HG02763 (cell line): ENCODE measurements around the gene PRKD3.
"Not testable (repeated sequence)": the region's sequence is repeated elsewhere in the genome, so short reads cannot be mapped to it uniquely, and the experiment has no call there.

ENCODE experiments used
- ATAC-seq: cut with Tn5 transposase; IDR thresholded peaks from one replicate; pipeline ENCODE4 v1.9.1; 2021; ENCODE audit warnings: mild to moderate bottlenecking, moderate library complexity; ENCODE audit not compliant: unreplicated experiment

PRKD3 gene

DNA sequence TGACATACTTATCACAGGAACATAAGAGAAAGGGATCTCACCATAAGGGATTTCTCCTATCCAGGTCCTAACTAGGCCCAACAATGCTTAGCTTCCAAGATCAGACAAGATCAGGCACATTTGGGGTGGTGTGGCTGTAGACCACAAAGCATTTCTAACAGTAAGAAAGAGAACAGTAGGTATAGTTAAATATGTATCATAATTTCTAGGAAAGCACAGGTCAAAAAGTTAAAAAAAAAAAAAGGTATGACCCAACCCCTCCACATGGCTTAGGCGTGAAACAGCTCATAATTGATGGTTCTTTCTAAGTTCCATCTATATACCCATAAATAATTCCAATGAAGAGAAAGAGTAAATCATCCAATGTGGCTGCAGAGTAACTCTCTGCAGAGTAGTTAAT, 6.9 kb downstream of the PRKD3 start:
- no peak for ATAC-seq

DNA sequence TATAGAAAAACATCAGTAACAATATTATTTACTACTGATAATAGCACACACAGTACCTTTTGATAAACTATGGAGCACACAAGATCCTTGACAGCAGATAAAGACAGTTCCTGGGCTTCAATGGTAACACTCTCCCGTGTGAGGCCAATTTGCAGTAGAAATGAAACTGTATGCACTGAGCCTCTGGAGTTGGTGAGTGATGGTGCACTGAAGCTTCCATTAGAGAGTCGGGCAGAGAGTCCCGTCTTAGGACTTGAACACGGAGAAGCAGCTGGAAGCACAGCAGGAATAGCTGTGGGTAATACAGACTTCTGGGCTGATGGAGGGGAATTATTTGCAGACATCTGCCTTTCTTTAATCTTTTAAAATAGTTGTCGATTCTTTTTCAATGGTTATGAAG, 8.5 kb downstream of the PRKD3 start:
- ATAC-seq, result no peak

DNA sequence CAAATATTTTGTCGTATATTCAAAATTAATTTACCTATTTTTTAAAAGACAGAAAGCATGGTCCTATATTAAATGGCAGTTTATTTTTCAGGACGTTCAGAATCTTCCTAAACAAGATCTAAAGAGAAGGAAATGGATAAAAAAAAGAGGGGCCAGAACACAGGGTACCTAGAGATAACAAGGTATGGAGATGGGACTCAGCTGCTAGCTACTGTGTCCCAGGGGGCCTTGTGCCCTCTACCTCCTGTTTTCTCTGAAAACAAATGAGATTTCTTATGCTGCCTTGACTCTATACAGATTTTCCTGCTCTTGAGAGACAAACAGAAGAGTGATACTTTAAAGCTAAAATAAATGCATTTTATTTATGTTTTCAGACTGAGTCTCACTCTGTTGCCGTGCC, 9.3 kb downstream of the PRKD3 start:
- no peak for ATAC-seq

DNA sequence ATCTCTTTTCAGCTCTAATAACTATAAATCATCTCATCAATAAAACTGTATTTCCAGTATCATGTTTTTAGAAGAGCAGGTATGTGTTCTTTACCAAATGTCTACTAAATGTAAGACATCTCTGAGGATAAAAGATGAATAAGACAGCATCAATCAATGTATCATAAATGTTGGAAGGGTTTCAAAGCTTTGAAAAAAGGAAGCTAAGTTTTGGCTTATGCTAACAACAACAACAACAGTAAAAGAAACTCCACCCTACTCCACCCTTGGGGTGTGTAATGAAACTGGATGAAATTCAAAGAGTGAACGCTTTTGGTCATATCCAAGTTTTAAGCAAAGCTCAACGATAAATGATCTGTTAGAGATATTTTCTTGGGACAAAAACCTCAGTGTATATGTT, 17.1 kb downstream of the PRKD3 start:
- no peak for ATAC-seq

DNA sequence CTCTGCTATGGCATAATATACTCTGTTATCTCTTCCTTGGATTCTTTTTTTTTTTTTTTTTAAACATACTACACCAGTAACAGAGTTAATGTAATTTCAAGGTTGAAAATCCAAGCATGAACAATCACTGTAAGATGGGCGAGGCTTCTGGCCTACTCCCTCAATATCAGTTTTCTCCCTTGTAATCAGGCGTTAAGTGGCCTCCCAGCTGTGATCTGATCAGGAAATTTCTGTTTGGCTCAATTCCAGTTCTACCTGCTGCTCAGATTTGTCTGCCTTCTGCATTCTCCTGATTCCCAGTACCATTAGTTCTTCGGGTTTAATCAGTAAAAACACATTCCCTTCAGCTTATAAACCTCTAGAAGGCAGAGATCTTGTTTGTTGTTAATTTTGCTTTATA, 18.6 kb downstream of the PRKD3 start:
- ATAC-seq, result no peak

DNA sequence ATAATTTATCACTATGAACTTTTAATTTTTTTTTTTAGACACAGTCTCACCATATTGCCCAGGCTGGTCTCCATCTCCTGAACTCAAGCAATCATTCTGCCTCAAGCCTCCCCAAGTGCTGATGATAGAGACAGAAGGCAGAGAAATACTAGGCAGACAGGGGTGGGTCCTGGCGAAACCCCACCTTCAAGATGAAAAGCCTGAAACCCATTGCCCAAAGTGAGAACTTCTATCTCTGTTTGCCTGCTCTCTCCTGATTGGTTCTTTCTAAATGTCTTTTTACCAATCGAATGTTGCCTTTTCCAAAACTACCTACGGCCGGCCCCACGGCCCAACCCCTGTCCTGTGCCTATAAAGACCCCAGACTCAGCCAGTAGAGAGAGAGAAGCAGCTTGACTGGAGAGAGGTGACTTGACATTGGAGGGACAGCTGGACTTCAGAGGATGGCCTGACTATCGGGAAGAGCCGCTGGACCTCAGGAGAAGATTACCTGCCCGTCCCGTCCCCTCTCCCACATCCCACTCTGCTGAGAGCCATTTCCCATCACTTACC, 21.9 kb downstream of the PRKD3 start:
- ATAC-seq, result no peak

DNA sequence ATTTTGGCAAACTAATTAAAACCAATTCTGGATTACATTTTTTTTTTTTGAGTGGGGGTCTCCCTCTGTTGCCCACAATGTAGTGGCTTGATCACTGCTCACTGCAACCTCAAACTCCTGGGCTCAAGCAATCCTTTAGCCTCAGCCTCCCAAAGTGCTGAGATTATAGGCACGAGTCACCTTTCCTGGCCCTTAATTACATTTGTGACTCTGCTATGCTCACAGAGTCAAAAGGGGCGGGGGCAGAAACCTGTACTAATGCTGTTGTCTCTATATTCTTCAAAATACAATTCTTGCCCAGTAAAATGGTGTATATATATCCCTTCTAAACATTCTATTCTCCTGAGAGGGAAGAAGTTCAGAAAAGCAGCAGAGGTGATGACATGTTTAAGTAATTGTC, 23.2 kb downstream of the PRKD3 start:
- no peak for ATAC-seq

DNA sequence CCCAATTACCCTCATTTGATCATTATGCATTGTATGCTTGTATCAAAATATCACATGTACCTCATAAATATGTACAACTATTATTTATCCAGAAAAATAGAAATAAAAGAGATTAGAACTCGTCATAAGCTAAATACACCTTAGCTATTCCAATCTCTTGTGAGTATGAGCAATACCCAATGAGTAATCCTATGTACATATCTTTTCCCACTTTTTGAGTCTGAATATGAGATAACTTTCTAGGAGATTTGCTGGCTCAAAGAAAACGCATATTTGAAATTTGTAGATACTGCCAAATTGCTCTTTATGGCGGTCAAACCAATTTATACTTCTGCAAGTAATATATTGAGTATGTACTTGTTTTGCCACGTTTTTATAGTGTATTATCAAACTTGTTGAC, 24.1 kb downstream of the PRKD3 start:
- ATAC-seq, result no peak

DNA sequence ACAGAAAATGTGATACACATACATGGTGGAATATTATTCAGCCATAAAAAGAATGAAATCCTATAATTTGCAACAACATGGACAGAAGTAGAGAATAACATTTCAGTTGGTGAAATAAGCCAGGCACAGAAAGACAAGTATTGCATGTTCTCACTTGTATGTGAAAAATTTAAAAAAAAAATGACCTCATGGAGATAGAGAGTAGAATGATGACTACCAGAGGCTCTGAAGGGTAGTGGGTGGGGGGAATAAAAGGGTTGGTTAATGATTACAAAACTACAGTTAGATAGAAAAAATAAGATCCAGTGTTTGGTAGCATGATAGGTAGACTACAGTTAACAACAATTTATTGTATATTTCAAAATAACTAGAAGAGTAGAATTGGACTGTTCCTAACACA, 24.5 kb downstream of the PRKD3 start:
- ATAC-seq, result no peak

DNA sequence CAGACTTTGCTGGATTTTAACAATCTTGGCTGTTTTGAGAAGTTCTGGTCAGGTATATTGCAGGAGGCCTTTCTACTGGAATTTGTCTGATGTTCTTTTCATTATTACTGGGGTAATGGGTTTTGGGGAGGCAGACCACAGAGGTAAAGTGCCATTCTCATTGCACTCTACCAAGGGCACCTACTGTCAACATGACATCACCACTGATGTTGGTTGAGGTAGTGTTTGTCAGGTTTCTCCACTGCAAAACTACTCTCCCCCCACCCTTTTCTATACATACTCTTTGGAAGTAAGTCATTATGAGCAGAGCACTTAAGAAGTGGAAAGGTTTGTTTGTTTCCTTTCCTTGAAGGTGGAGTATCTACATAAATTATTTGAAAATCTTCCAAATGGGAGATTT, 27.0 kb downstream of the PRKD3 start:
- ATAC-seq, result no peak

DNA sequence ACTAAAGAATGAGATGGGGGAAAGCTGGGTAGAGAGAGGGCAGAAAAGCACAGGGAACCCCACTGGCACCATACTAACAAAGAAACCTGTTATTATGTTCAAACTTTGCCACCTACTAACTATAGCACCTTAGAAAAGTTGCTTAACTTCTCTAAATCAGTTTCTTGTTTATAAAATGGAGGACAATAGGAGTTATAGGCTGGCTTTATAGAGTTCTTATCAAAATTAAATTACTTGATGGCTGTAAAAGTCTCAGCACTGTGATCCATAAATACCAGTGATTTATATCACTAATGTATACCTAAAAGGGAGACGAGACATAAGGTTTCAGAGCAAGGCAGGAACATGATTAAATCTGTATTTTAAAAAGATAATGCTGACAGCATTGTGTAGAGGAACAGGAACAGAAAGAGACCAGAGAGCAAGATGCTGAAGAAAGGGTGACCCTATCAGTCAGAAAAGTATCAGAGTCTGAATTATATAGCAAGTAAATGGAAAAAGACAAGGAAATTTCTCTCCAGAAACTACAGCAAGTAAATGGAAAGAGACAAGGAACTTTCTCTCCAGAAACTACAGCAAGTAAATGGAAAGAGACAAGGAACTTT, 29.1 kb downstream of the PRKD3 start:
- no peak for ATAC-seq

DNA sequence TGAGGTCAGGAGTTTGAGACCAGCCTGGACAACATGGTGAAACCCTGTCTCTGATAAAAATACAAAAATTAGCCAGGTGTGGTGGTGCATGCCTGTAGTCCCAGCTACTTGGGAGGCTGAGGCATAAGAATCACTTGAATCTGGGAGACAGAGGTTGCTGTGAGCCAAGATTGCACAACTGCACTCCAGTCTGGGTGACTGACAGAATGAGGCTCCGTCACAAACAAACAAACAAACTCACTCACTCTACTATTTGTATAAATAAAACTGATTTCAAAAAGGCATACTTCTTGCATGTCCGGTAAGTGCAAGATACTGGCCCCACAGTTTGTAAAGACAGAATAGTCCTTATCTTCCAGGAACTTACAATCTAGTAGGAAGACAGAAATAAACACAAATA, 29.8 kb downstream of the PRKD3 start:
- not testable (repeated sequence) for ATAC-seq

DNA sequence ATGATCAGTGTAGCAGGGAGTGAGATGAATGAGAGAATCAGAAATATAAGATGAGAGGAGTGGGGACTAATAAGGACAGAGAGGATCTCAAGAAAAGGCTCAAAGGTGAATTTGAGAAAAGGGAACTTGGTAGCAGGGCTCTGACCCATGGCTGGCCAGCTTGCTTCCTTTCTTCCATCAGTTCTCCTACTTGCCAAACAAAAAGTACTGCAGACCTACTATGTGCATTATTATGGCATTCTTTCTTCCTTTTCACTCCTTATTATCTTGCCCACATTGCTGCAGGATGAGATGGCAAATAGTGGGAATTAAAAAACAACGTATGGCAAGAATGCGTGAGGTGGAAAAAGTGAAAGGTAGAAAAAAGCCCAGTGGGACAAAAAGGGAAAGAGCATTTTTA, 33.0 kb downstream of the PRKD3 start:
- no peak for ATAC-seq

DNA sequence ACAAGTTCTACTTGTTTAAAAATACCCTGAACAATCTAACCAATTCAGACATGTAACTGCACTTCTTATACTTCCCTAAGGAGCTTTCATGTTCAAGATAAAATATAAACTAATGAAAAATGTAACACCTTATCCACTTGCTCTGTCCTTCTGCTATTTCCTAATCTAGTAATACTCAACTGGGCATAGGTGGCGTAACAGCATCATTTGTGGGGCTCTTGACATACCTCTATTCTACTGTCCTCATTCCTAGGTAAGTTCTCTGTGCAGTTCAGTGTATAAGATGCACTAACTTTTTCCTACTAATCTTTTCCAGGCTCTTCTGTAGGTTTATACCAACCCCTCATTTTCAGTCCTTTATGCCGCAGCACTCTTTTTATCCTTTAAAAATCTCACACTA, 36.7 kb downstream of the PRKD3 start:
- ATAC-seq, result no peak

DNA sequence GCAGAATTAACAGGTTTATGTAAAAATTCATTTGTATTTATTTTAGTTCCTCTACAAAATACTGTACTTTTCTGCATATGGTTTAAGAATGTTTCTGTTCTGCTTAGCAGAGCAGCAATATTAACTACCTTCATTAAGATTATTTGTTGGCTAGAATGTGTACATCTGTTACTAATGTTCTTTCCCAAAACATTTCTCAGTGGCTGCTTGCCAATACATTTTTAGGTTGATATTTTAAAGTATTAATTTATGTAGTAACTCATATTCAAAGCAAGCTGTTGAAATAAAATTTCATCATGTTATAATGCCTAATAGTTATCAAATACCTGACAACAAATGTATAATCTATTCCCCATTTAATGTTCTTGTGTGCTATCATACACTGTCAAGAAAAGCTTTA, 40.3 kb downstream of the PRKD3 start:
- ATAC-seq, result no peak

DNA sequence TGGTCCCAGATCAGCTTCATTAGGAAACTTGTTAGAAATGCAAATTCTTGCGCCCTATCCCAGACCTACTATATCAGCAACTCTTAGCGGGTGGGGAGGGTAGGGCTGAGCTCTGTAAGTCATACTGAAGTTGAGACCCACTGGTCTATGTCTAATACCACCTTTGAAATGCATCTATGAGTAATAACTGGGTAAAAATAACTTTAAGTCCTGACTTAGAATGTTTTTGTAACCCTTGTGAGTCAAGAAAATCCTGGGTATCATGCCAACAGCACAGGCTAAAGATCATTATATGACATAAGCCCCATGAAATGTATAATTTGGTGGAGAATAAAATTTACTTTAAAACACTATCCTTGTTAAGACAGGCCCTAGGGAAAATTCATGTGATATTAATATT, 41.4 kb downstream of the PRKD3 start:
- ATAC-seq, result no peak

DNA sequence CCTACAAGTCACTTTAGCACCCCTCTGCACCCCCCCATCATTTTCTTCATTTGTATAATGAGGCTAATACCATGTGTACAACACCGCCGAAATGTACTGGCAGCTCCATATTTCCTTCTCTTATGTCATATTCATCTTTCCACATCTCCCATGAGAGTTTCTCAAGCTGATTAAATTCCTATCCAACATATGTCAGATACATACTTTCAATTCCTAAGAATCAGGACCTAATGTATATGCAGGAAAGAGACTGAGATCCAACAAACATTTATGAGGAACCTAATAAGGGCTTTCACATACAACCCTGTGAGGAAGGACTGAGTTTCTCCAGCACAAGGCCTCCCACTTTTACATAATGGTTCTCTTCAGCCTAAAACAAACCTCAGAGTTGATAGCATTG, 41.9 kb downstream of the PRKD3 start:
- no peak for ATAC-seq

DNA sequence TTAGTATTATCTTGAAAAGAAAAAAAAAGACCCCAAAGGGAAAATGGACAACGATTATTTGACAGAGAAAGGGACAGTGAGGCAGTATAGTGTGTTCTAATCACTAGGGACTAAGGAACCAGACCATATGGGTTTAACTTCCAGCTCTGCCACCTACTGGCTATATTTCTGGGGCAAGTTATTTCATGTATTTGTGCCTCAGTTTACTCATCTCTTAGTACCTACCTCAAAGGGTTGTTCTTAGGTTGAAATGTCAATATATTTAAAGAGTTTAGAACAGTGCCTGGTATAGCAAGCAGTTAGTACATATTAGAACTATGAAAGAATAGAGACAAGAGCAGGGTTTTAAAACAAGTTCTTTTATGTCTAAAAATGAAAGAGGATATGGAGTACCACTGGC, 42.7 kb downstream of the PRKD3 start:
- ATAC-seq, result no peak

DNA sequence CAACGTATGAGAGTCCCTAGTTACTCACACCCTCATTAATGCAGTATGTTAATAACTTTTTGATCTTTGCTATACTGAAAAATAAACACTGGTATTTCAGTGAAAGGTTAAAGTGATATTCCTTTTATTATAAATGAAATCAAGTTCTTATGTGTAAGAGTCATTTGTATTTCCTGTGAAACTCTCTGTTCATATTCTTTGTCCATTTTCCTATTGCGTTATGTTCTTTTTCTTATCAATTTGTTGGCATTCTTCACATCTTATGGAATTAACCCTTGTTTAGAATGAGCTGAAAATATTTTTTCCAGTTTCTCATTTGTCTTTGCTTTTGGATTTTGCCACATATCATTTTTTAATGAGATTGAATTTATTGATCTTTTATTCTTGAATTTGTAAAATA, 48.3 kb downstream of the PRKD3 start:
- ATAC-seq, result no peak
